ENCODE data around the gene GARNL3.

The GARNL3 gene

GRCh38 chr9:127382541-127382940 is 118.0 kb downstream of the GARNL3 start:
- H3K56ac ChIP-seq (ENCODE audit: low read length) = no peak overlapping the region
- no peaks in the 10 kb centered on the region for H3K79me2 ChIP-seq (ENCODE audit: control insufficient read depth, insufficient read depth, low read length)
- no peak overlapping the region for H3K4ac ChIP-seq (ENCODE audit: low read depth, low read length)
- H2BK5ac ChIP-seq (ENCODE audit: low read length) = no peak overlapping the region
- DNase-seq = no peak
- no peak overlapping the region for H3K23ac ChIP-seq (ENCODE audit: low read length)
- no peak overlapping the region for H4K8ac ChIP-seq (ENCODE audit: low read depth, low read length)
- no peaks in the 10 kb centered on the region for H3K36me3 ChIP-seq (ENCODE audit: control insufficient read depth, insufficient read depth, low read length)
- no peak overlapping the region for H3K18ac ChIP-seq (ENCODE audit: low read length)
- H3K4me3 ChIP-seq (ENCODE audit: low read length) = no peak overlapping the region
- H3K4me1 ChIP-seq (ENCODE audit: control insufficient read depth, low read depth, low read length) = no peaks in the 10 kb centered on the region
- H3K4me2 ChIP-seq (ENCODE audit: low read length) = no peak overlapping the region
- WGBS (ENCODE audit: extremely low coverage, insufficient coverage, low lambda C conversion rate) = no CpG with 5 or more reads among the region's 2 CpGs
- no peak overlapping the region for H2AK5ac ChIP-seq (ENCODE audit: low read length)
- no peak overlapping the region for H3K9ac ChIP-seq (ENCODE audit: low read length)
- no peak overlapping the region for H3K27ac ChIP-seq (ENCODE audit: low read depth, low read length)
- H3K27me3 ChIP-seq (ENCODE audit: insufficient read depth, low read length, poor library complexity) = no peaks in the 10 kb centered on the region
- H2BK15ac ChIP-seq (replicated peaks; ENCODE audit: low read depth) = no peak overlapping the region
- no peak overlapping the region for H2BK120ac ChIP-seq (ENCODE audit: low read depth, low read length)
- no peaks in the 10 kb centered on the region for H3K79me1 ChIP-seq (ENCODE audit: low read length)
- no peak overlapping the region for H4K5ac ChIP-seq (ENCODE audit: low read length)

GRCh38 chr9:127384016-127384730 is 119.6 kb downstream of the GARNL3 start:
- no peak overlapping the region for H3K4me2 ChIP-seq (ENCODE audit: low read length)
- H3K79me1 ChIP-seq (ENCODE audit: low read length) = no peaks in the 10 kb centered on the region
- no peak overlapping the region for H2BK15ac ChIP-seq (replicated peaks; ENCODE audit: low read depth)
- no peak overlapping the region for H4K5ac ChIP-seq (ENCODE audit: low read length)
- no peak overlapping the region for H3K56ac ChIP-seq (ENCODE audit: low read length)
- no peak for DNase-seq
- H3K4me3 ChIP-seq (ENCODE audit: low read length) = no peak overlapping the region
- H3K23ac ChIP-seq (ENCODE audit: low read length) = no peak overlapping the region
- H3K4me1 ChIP-seq (ENCODE audit: control insufficient read depth, low read depth, low read length) = no peaks in the 10 kb centered on the region
- H3K36me3 ChIP-seq (ENCODE audit: control insufficient read depth, insufficient read depth, low read length) = no peaks in the 10 kb centered on the region
- no CpG with 5 or more reads among the region's 11 CpGs for WGBS (ENCODE audit: extremely low coverage, insufficient coverage, low lambda C conversion rate)
- H3K18ac ChIP-seq (ENCODE audit: low read length) = no peak overlapping the region
- H3K27ac ChIP-seq (ENCODE audit: low read depth, low read length) = no peak overlapping the region
- no peak overlapping the region for H4K8ac ChIP-seq (ENCODE audit: low read depth, low read length)
- no peaks in the 10 kb centered on the region for H3K27me3 ChIP-seq (ENCODE audit: insufficient read depth, low read length, poor library complexity)
- no peak overlapping the region for H2BK5ac ChIP-seq (ENCODE audit: low read length)
- H3K4ac ChIP-seq (ENCODE audit: low read depth, low read length) = no peak overlapping the region
- H2BK120ac ChIP-seq (ENCODE audit: low read depth, low read length) = no peak overlapping the region
- no peak overlapping the region for H3K9ac ChIP-seq (ENCODE audit: low read length)
- no peak overlapping the region for H2AK5ac ChIP-seq (ENCODE audit: low read length)
- no peaks in the 10 kb centered on the region for H3K79me2 ChIP-seq (ENCODE audit: control insufficient read depth, insufficient read depth, low read length)

- H3K4me1 ChIP-seq (ENCODE audit: control insufficient read depth, low read depth, low read length) = no peaks in the 10 kb centered on the region
- no peak overlapping the region for H2BK15ac ChIP-seq (replicated peaks; ENCODE audit: low read depth)
- no peak overlapping the region for H2BK120ac ChIP-seq (ENCODE audit: low read depth, low read length)
- H4K8ac ChIP-seq (ENCODE audit: low read depth, low read length) = no peak overlapping the region
- H3K9ac ChIP-seq (ENCODE audit: low read length) = no peak overlapping the region
- no peak overlapping the region for H3K4me3 ChIP-seq (ENCODE audit: low read length)
- WGBS (ENCODE audit: extremely low coverage, insufficient coverage, low lambda C conversion rate) = no CpG with 5 or more reads among the region's 13 CpGs
- no peaks in the 10 kb centered on the region for H3K27me3 ChIP-seq (ENCODE audit: insufficient read depth, low read length, poor library complexity)
- no peak overlapping the region for H3K27ac ChIP-seq (ENCODE audit: low read depth, low read length)
- H3K56ac ChIP-seq (ENCODE audit: low read length) = no peak overlapping the region
- no peak overlapping the region for H4K5ac ChIP-seq (ENCODE audit: low read length)
- no peaks in the 10 kb centered on the region for H3K36me3 ChIP-seq (ENCODE audit: control insufficient read depth, insufficient read depth, low read length)
- no peak overlapping the region for H2BK5ac ChIP-seq (ENCODE audit: low read length)
- no peaks in the 10 kb centered on the region for H3K79me2 ChIP-seq (ENCODE audit: control insufficient read depth, insufficient read depth, low read length)
- H2AK5ac ChIP-seq (ENCODE audit: low read length) = no peak overlapping the region
- H3K79me1 ChIP-seq (ENCODE audit: low read length) = no peaks in the 10 kb centered on the region
- H3K23ac ChIP-seq (ENCODE audit: low read length) = no peak overlapping the region
- no peak overlapping the region for H3K18ac ChIP-seq (ENCODE audit: low read length)
- H3K4me2 ChIP-seq (ENCODE audit: low read length) = no peak overlapping the region
- peak; percentile 45 for DNase-seq
- no peak overlapping the region for H3K4ac ChIP-seq (ENCODE audit: low read depth, low read length)
These were observed 120.3 kb downstream of the GARNL3 start for GRCh38 chr9:127384901-127385300.

- Histone ChIP-seq H3K56ac (ENCODE audit: low read length) (no peak overlapping the region), H2AK5ac (ENCODE audit: low read length) (no peak overlapping the region), H3K4me3 (ENCODE audit: low read length) (no peak overlapping the region), H2BK5ac (ENCODE audit: low read length) (no peak overlapping the region), H4K8ac (ENCODE audit: low read depth, low read length) (no peak overlapping the region), H3K18ac (ENCODE audit: low read length) (no peak overlapping the region), H3K4ac (ENCODE audit: low read depth, low read length) (no peak overlapping the region), H3K36me3 (ENCODE audit: control insufficient read depth, insufficient read depth, low read length) (no peaks in the 10 kb centered on the region), H2BK15ac (replicated peaks; ENCODE audit: low read depth) (no peak overlapping the region), H4K5ac (ENCODE audit: low read length) (no peak overlapping the region), H3K4me2 (ENCODE audit: low read length) (no peak overlapping the region), H3K4me1 (ENCODE audit: control insufficient read depth, low read depth, low read length) (no peaks in the 10 kb centered on the region), H3K79me2 (ENCODE audit: control insufficient read depth, insufficient read depth, low read length) (no peaks in the 10 kb centered on the region), H2BK120ac (ENCODE audit: low read depth, low read length) (no peak overlapping the region), H3K23ac (ENCODE audit: low read length) (no peak overlapping the region), H3K9ac (ENCODE audit: low read length) (no peak overlapping the region), H3K27me3 (ENCODE audit: insufficient read depth, low read length, poor library complexity) (no peaks in the 10 kb centered on the region), H3K27ac (ENCODE audit: low read depth, low read length) (no peak overlapping the region), H3K79me1 (ENCODE audit: low read length) (no peaks in the 10 kb centered on the region)
- WGBS (ENCODE audit: extremely low coverage, insufficient coverage, low lambda C conversion rate) = no CpG with 5 or more reads among the region's 4 CpGs
- no peak for DNase-seq
These were observed 121.7 kb downstream of the GARNL3 start for GRCh38 chr9:127386249-127386648.

- no peak overlapping the region for H3K18ac ChIP-seq (ENCODE audit: low read length)
- no peak for DNase-seq
- H3K36me3 ChIP-seq (ENCODE audit: control insufficient read depth, insufficient read depth, low read length) = no peaks in the 10 kb centered on the region
- H3K56ac ChIP-seq (ENCODE audit: low read length) = no peak overlapping the region
- H4K8ac ChIP-seq (ENCODE audit: low read depth, low read length) = no peak overlapping the region
- H2AK5ac ChIP-seq (ENCODE audit: low read length) = no peak overlapping the region
- no peak overlapping the region for H3K23ac ChIP-seq (ENCODE audit: low read length)
- H3K27ac ChIP-seq (ENCODE audit: low read depth, low read length) = no peak overlapping the region
- H3K4me3 ChIP-seq (ENCODE audit: low read length) = no peak overlapping the region
- no peaks in the 10 kb centered on the region for H3K79me2 ChIP-seq (ENCODE audit: control insufficient read depth, insufficient read depth, low read length)
- H3K4me1 ChIP-seq (ENCODE audit: control insufficient read depth, low read depth, low read length) = no peaks in the 10 kb centered on the region
- H2BK15ac ChIP-seq (replicated peaks; ENCODE audit: low read depth) = no peak overlapping the region
- no peak overlapping the region for H2BK120ac ChIP-seq (ENCODE audit: low read depth, low read length)
- H3K9ac ChIP-seq (ENCODE audit: low read length) = no peak overlapping the region
- no peak overlapping the region for H4K5ac ChIP-seq (ENCODE audit: low read length)
- WGBS (ENCODE audit: extremely low coverage, insufficient coverage, low lambda C conversion rate) = no CpG with 5 or more reads among the region's 10 CpGs
- H3K27me3 ChIP-seq (ENCODE audit: insufficient read depth, low read length, poor library complexity) = no peaks in the 10 kb centered on the region
- H3K79me1 ChIP-seq (ENCODE audit: low read length) = no peaks in the 10 kb centered on the region
- H3K4me2 ChIP-seq (ENCODE audit: low read length) = no peak overlapping the region
- no peak overlapping the region for H3K4ac ChIP-seq (ENCODE audit: low read depth, low read length)
- no peak overlapping the region for H2BK5ac ChIP-seq (ENCODE audit: low read length)
These were observed 122.4 kb downstream of the GARNL3 start for GRCh38 chr9:127386981-127387380.
